DOHH2 (cell line): ENCODE results near the gene MIF.

ENCODE experiments used
- H3F3A ChIP-seq: fragments of 200-600 bp; sonication (generic), shearing (Covaris generic); 2 replicates; pipeline ENCODE4 v1.6.0; 2016; ENCODE audit warnings: antibody characterized with exemption, mild to moderate bottlenecking; ENCODE audit not compliant: control insufficient read depth, insufficient read depth
- H3K27ac ChIP-seq: fragments of 200-600 bp; sonication (generic); 2 replicates; pipeline ENCODE4 v1.5.1; 2014; ENCODE audit warnings: low read depth, mild to moderate bottlenecking, low read length, moderate library complexity
- H3K27me3 ChIP-seq: fragments of 200-600 bp; sonication (generic); 2 replicates; pipeline ENCODE4 v1.6.1; 2014; ENCODE audit warnings: mild to moderate bottlenecking, low read length, mixed read lengths; ENCODE audit not compliant: control insufficient read depth
- H3K36me3 ChIP-seq: fragments of 200-600 bp; sonication (generic); 2 replicates; pipeline ENCODE4 v1.6.1; 2014; ENCODE audit warnings: mild to moderate bottlenecking, low read length, moderate library complexity, mixed read lengths; ENCODE audit not compliant: control insufficient read depth
- H3K4me1 ChIP-seq: fragments of 200-600 bp; sonication (generic); 2 replicates; pipeline ENCODE4 v1.6.1; 2014; ENCODE audit warnings: mild to moderate bottlenecking, low read length, mixed read lengths; ENCODE audit not compliant: control insufficient read depth
- H3K4me2 ChIP-seq: fragments of 200-600 bp; sonication (generic); 2 replicates; pipeline ENCODE4 v1.6.0; 2014; ENCODE audit warnings: mild to moderate bottlenecking, low read length, moderate library complexity
- H3K4me3 ChIP-seq: fragments of 200-600 bp; sonication (generic); 2 replicates; pipeline ENCODE4 v1.5.1; 2014; ENCODE audit warnings: mild to moderate bottlenecking, low read length, mixed read lengths
- H3K79me2 ChIP-seq: fragments of 200-600 bp; sonication (generic); 2 replicates; pipeline ENCODE4 v1.6.1; 2014; ENCODE audit warnings: mild to moderate bottlenecking, low read length, mixed read lengths; ENCODE audit not compliant: control insufficient read depth
- H3K9me2 ChIP-seq: fragments of 200-600 bp; sonication (generic); replicated peaks from 2 replicates; pipeline ENCODE4 v1.6.1; 2014; ENCODE audit warnings: mild to moderate bottlenecking, low read length, mixed read lengths; ENCODE audit not compliant: control insufficient read depth
- H3K9me3 ChIP-seq: fragments of 200-600 bp; sonication (generic); 2 replicates; pipeline ENCODE4 v1.6.1; 2014; ENCODE audit warnings: antibody characterized with exemption, low read length, mixed read lengths; ENCODE audit not compliant: control insufficient read depth, insufficient read depth
- H4K20me1 ChIP-seq: fragments of 200-600 bp; sonication (generic); 2 replicates; pipeline ENCODE4 v1.6.0; 2014; ENCODE audit warnings: low read depth, mild to moderate bottlenecking, antibody characterized with exemption, low read length, moderate library complexity; ENCODE audit not compliant: control insufficient read depth, insufficient read depth
- EZH2phosphoT487 ChIP-seq: fragments of 200-600 bp; sonication (generic); IDR thresholded peaks from 2 replicates; pipeline ENCODE4 v1.6.1; 2017; ENCODE audit warnings: borderline replicate concordance, mild to moderate bottlenecking, antibody characterized with exemption, low read length, moderate library complexity, mixed read lengths
- TF ChIP-seq, protein P1 (sequence below): fragments of 200-600 bp; sonication (generic); IDR thresholded peaks from one replicate; pipeline ENCODE4 v1.5.1; 2014; ENCODE audit warnings: antibody characterized with exemption, mild to moderate bottlenecking, low read depth, low read length; ENCODE audit not compliant: poor library complexity, severe bottlenecking

MIF gene

DNA sequence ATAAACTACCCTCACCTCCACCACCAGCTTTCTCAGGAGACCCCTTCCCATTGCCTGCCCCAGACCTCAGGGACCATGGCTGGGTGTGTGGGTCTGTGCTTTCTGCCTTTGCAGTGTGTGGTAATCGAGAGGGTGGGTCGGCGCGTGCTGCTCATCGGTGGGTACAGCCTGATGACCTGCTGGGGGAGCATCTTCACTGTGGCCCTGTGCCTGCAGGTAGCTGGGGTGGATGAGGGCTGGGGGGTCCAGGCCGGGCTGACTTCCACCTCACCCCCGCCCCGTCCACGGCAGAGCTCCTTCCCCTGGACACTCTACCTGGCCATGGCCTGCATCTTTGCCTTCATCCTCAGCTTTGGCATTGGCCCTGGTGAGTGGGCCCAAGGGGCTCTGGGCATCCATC is 10.5 kb upstream of the MIF start:
- H3K27ac ChIP-seq: no peak overlapping the region
- H3K9me3 ChIP-seq: no peaks in the 10 kb centered on the region
- no peaks in the 10 kb centered on the region for H3K9me2 ChIP-seq
- no peak overlapping the region for H3K4me3 ChIP-seq
- no peaks in the 10 kb centered on the region for H3F3A ChIP-seq
- H3K79me2 ChIP-seq: no peaks in the 10 kb centered on the region
- H3K4me2 ChIP-seq: no peak overlapping the region
- H3K4me1 ChIP-seq: no peaks in the 10 kb centered on the region
- no peaks in the 10 kb centered on the region for H3K27me3 ChIP-seq
- no peaks in the 10 kb centered on the region for H3K36me3 ChIP-seq
- H4K20me1 ChIP-seq: no peaks in the 10 kb centered on the region
- TF ChIP-seq EZH2phosphoT487: no peak
- TF ChIP-seq, protein P1, sequence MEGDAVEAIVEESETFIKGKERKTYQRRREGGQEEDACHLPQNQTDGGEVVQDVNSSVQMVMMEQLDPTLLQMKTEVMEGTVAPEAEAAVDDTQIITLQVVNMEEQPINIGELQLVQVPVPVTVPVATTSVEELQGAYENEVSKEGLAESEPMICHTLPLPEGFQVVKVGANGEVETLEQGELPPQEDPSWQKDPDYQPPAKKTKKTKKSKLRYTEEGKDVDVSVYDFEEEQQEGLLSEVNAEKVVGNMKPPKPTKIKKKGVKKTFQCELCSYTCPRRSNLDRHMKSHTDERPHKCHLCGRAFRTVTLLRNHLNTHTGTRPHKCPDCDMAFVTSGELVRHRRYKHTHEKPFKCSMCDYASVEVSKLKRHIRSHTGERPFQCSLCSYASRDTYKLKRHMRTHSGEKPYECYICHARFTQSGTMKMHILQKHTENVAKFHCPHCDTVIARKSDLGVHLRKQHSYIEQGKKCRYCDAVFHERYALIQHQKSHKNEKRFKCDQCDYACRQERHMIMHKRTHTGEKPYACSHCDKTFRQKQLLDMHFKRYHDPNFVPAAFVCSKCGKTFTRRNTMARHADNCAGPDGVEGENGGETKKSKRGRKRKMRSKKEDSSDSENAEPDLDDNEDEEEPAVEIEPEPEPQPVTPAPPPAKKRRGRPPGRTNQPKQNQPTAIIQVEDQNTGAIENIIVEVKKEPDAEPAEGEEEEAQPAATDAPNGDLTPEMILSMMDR: no peak

DNA sequence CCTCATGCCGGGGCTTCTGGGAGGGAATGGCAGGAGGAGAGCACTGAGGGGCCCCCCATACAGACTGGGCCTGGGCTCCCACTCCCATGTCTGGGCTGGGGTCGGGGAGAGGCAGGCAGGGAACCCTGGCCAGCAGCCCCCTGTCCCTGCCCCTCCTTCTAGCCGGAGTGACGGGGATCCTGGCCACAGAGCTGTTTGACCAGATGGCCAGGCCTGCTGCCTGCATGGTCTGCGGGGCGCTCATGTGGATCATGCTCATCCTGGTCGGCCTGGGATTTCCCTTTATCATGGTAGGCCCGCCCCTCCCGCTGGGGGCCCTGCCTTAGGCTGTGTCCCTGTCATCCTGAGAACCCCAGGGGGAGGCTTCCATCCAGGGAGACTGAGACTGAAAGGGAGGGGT is 10.0 kb upstream of the MIF start:
- H4K20me1 ChIP-seq: no peaks in the 10 kb centered on the region
- no peaks in the 10 kb centered on the region for H3F3A ChIP-seq
- no peak for TF ChIP-seq EZH2phosphoT487
- TF ChIP-seq, protein P1: no peak
- no peaks in the 10 kb centered on the region for H3K27me3 ChIP-seq
- H3K4me1 ChIP-seq: no peaks in the 10 kb centered on the region
- H3K27ac ChIP-seq: no peak overlapping the region
- H3K79me2 ChIP-seq: no peaks in the 10 kb centered on the region
- H3K9me2 ChIP-seq: no peaks in the 10 kb centered on the region
- H3K4me3 ChIP-seq: no peak overlapping the region
- no peaks in the 10 kb centered on the region for H3K36me3 ChIP-seq
- no peak overlapping the region for H3K4me2 ChIP-seq
- no peaks in the 10 kb centered on the region for H3K9me3 ChIP-seq

DNA sequence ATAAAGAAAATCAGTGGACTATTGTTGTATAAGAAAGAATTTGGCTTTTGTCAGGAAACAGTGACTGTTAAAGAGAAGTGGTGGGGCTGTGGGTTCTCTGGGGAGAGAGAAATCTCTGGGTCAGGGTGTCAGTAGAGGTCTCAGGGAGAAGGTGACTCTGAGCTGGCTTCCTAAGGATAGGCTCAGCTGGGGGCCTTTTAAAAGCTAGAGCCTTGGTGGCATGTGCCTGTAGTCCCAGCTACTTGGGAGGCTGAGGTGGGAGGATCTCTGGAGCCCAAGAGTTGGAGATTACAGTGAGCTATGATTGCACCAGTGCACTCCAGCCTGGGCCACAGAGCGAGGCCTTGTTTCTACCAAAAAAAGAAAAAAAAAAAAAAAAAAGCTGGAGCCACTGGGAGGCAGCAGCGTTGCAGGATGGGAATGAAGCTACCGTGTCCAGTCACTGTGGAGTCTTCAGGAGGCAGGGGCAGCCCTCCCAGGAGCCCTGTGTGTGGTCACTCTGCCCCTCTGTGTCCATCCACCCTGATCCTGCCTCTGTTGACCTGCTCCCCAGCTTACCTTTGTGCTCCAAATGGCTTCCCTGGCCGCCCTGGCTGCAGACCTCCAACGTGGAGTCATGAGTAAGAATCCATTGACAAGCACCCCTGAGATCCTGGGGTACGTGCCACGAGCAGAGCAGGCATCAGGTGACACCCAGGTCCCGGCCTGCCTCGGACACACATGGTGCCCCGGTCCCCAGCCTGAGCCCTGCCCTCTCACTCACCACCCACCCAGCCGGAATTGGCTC is 5.4 kb upstream of the MIF start:
- TF ChIP-seq, protein P1: no peak
- TF ChIP-seq EZH2phosphoT487: no peak
- no peak overlapping the region for H3K4me3 ChIP-seq
- no peak overlapping the region for H3K27ac ChIP-seq
- no peaks in the 10 kb centered on the region for H3K27me3 ChIP-seq
- H3K4me1 ChIP-seq: peaks cover 13% of the 10 kb centered on the region
- no peaks in the 10 kb centered on the region for H3K36me3 ChIP-seq
- H3K9me3 ChIP-seq: no peaks in the 10 kb centered on the region
- 0 out of 2 replicates have a peak, but pooled peaks cover 3% of the 10 kb centered on the region for H3F3A ChIP-seq
- H3K9me2 ChIP-seq: no peaks in the 10 kb centered on the region
- H3K4me2 ChIP-seq: no peak overlapping the region
- 0 out of 2 replicates have a peak, but pooled peaks cover 4% of the 10 kb centered on the region for H3K79me2 ChIP-seq
- H4K20me1 ChIP-seq: no peaks in the 10 kb centered on the region
